CD14-positive monocyte (primary cell): Measurements from ENCODE around the gene CPNE9. TPM values are rescaled to one million over a fixed set of nuclear protein-coding genes. Genes with fewer than 3 reads are reported as not detected.

Experiments
- DNase-seq, 3 donors: peaks; one replicate each; pipeline ENCODE4 v3.0.0-alpha.2; 2011 to 2022
- H2AFZ ChIP-seq: 2 replicates; pipeline ENCODE4 v1.6.0; 2012; ENCODE audit warnings: mild to moderate bottlenecking, low read depth, low read length, inconsistent platforms; ENCODE audit not compliant: insufficient read depth, poor library complexity, severe bottlenecking
- H3K27ac ChIP-seq, 2 donors: 1 replicate in 1 of 2; 2 replicates in 1 of 2; pipeline ENCODE4 v1.5.1; 2012 to 2013; ENCODE audit warnings: low read length in 2 of 2, control low read depth in 1 of 2, inconsistent platforms in 1 of 2, low read depth in 1 of 2, mild to moderate bottlenecking in 1 of 2
- H3K27me3 ChIP-seq, 2 donors: one replicate each; pipeline versions ENCODE4 v1.6.0 to v1.6.1; 2011 to 2013; ENCODE audit warnings: low read length in 2 of 2; ENCODE audit not compliant: control insufficient read depth in 2 of 2, insufficient read depth in 2 of 2
- H3K36me3 ChIP-seq, 2 donors: replicated peaks in 1 of 2; 1 replicate in 1 of 2; 2 replicates in 1 of 2; pipeline versions ENCODE4 v1.5.1 to v1.6.1; 2012 to 2013; ENCODE audit warnings: low read length in 2 of 2, control low read depth in 1 of 2, inconsistent platforms in 1 of 2, mild to moderate bottlenecking in 1 of 2; ENCODE audit not compliant: insufficient read depth in 2 of 2, control insufficient read depth in 1 of 2
- H3K4me1 ChIP-seq, 2 donors: 1 replicate in 1 of 2; 2 replicates in 1 of 2; pipeline versions ENCODE4 v1.5.1 to v1.6.1; 2012 to 2013; ENCODE audit warnings: low read length in 2 of 2, control low read depth in 1 of 2, inconsistent platforms in 1 of 2, mild to moderate bottlenecking in 1 of 2, moderate library complexity in 1 of 2; ENCODE audit not compliant: insufficient read depth in 2 of 2, control insufficient read depth in 1 of 2
- H3K4me2 ChIP-seq: replicated peaks from 2 replicates; pipeline ENCODE3; 2012; ENCODE audit warnings: low read length, moderate library complexity, mild to moderate bottlenecking; ENCODE audit not compliant: poor library complexity, severe bottlenecking; ENCODE audit errors: extremely low read depth
- H3K4me3 ChIP-seq, 3 experiments: fragments of 200-600 bp in 1 of 3; sonication (generic) in 1 of 3; replicated peaks in 1 of 3; 1 replicate in 2 of 3; 2 replicates in 1 of 3; pipeline ENCODE4 v1.5.1; 2011 to 2013; ENCODE audit warnings: low read length in 3 of 3, mild to moderate bottlenecking in 3 of 3, control low read depth in 2 of 3, low read depth in 2 of 3, inconsistent platforms in 1 of 3, moderate library complexity in 1 of 3
- H3K79me2 ChIP-seq: 2 replicates; pipeline ENCODE4 v1.6.0; 2012; ENCODE audit warnings: mild to moderate bottlenecking, control low read depth, inconsistent platforms, low read length, moderate library complexity; ENCODE audit not compliant: insufficient read depth
- H3K9ac ChIP-seq: 2 replicates; pipeline ENCODE4 v1.6.0; 2017; ENCODE audit warnings: low read length, mild to moderate bottlenecking; ENCODE audit not compliant: insufficient read depth, poor library complexity, severe bottlenecking
- H3K9me3 ChIP-seq, 2 donors: replicated peaks in 1 of 2; 1 replicate in 1 of 2; 2 replicates in 1 of 2; pipeline versions ENCODE4 v1.5.1 to v1.6.1; 2012 to 2013; ENCODE audit warnings: low read length in 2 of 2, control low read depth in 1 of 2; ENCODE audit not compliant: control insufficient read depth in 1 of 2, insufficient read depth in 1 of 2
- H4K20me1 ChIP-seq: 2 replicates; pipeline ENCODE4 v1.6.0; 2012; ENCODE audit warnings: mild to moderate bottlenecking, low read length, control low read depth, moderate library complexity; ENCODE audit not compliant: insufficient read depth
- H3K27ac Mint-ChIP-seq, 7 donors: one replicate each; pipeline ENCODE4 v1.8.0; 2020; ENCODE audit warnings: mild to moderate bottlenecking in 7 of 7, mixed read lengths in 7 of 7, moderate library complexity in 6 of 7, inconsistent platforms in 2 of 7
- H3K27me3 Mint-ChIP-seq, 3 donors: one replicate each; pipeline ENCODE4 v1.8.0; 2021 to 2022; ENCODE audit warnings: low read depth in 3 of 3, mild to moderate bottlenecking in 3 of 3, mixed read lengths in 3 of 3, moderate library complexity in 3 of 3, inconsistent platforms in 1 of 3
- H3K36me3 Mint-ChIP-seq, 2 donors: one replicate each; pipeline ENCODE4 v1.8.0; 2020; ENCODE audit warnings: mixed read lengths in 2 of 2, inconsistent platforms in 1 of 2, mild to moderate bottlenecking in 1 of 2
- H3K4me1 Mint-ChIP-seq: one replicate; pipeline ENCODE4 v1.8.0; 2020; ENCODE audit warnings: mild to moderate bottlenecking, mixed read lengths
- H3K4me3 Mint-ChIP-seq, 2 donors: one replicate each; pipeline ENCODE4 v1.8.0; 2020; ENCODE audit warnings: mild to moderate bottlenecking in 2 of 2, mixed read lengths in 2 of 2, moderate library complexity in 1 of 2
- H3K9me3 Mint-ChIP-seq, 7 donors: one replicate each; pipeline ENCODE4 v1.8.0; 2020 to 2022; ENCODE audit warnings: mixed read lengths in 7 of 7, mild to moderate bottlenecking in 6 of 7, moderate library complexity in 6 of 7, inconsistent platforms in 2 of 7
- CTCF ChIP-seq: fragments of 200-600 bp; IDR thresholded peaks from one replicate; pipeline ENCODE4 v1.8.0; 2022; ENCODE audit warnings: antibody characterized with exemption, mild to moderate bottlenecking
- WGBS: methylation state at CpG from one replicate; pipeline ENCODE4 v1.1.5; 2013; ENCODE audit warnings: missing lambda C conversion rate; ENCODE audit not compliant: insufficient coverage; 5-methylcytosine and 5-hydroxymethylcytosine counted together
- intact Hi-C, 2 donors: fragments of 100-400 bp; cut with micrococcal nuclease; formaldehyde crosslinking; loops; one replicate each; pipeline versions ENCODE4 v1.15.0 to v1.15.1; 2023
- polyA plus RNA-seq, 3 donors: library from polyadenylated mRNA; depleted of rRNA in 1 of 3; unstranded in 2 of 3; stranded (reverse) in 1 of 3; fragments of 300-500 nt in 2 of 3; fragments of >200 nt in 1 of 3; fragmentation: Illumina TruSeq in 2 of 3; gene quantifications; 1 replicate in 2 of 3; 2 replicates in 1 of 3; pipeline ENCODE4 v1.2.3, GENCODE V29; 2012 to 2021

The CPNE9 gene
- polyA plus RNA-seq, 3 donors, result 0.51 to 0.55 TPM; not detected in 1

DNA sequence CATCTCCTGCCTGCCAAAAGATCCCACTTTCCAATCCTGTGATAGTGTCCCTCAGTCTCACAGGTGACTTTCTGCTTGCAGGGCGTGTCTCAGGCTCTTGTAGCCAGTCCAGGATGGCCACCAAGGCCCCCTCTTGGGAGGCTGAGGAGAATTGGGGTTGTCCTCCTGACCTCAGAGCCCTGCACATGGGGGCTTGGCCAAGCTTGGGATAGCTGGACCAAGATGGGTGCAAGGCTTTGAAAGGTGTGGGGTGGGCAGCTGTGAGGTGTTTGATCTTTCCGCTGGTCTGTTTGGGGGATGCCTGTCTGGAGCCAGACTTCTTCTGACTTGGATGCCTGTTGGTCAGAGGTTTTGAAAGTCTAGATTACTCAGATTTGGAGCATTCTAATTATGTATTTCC, 12.0 kb upstream of the CPNE9 start:
- Histone ChIP-seq H4K20me1 (peaks cover 98% of the 10 kb centered on the region), H3K36me3 (peaks cover 99 to 100% of the 10 kb centered on the region in 2 donors), H3K4me1 (no peaks in the 10 kb centered on the region), H3K4me3 (no peak overlapping the region), H3K4me2 (no peak overlapping the region), H3K9ac (no peak overlapping the region), H3K9me3 (no peaks in the 10 kb centered on the region), H2AFZ (no peak overlapping the region), H3K27ac (peak overlapping the region in 1 of 2 donors; percentile 41), H3K27me3 (no peaks in the 10 kb centered on the region), H3K79me2 (no peaks in the 10 kb centered on the region)
- Mint-ChIP-seq H3K4me3 (no peak overlapping the region), H3K27ac (peak overlapping the region in 1 of 7 donors; percentile 50), H3K4me1 (no peaks in the 10 kb centered on the region), H3K36me3 (peaks cover 95 to 100% of the 10 kb centered on the region in 2 donors), H3K9me3 (no peaks in the 10 kb centered on the region), H3K27me3 (peaks cover 0 to 2% (median 1%) of the 10 kb centered on the region in 3 donors)
- no peak for DNase-seq
- no peak for TF ChIP-seq CTCF
- 100% methylated on average over 1 of the region's 2 CpGs for WGBS
- intact Hi-C loops, result no loop called here

- WGBS, result 95% methylated on average over 4 of the region's 5 CpGs
- H3K27ac Mint-ChIP-seq, result no peak overlapping the region
These were observed 11.2 kb upstream of the CPNE9 start for GRCh38 chr3:9692416-9692815.

More at GRCh38 chr3:9692416-9692815, 11.2 kb upstream of the CPNE9 start:
- no peak for DNase-seq
- no peak for TF ChIP-seq CTCF
- H3K9me3 Mint-ChIP-seq, result no peaks in the 10 kb centered on the region
- H3K4me3 Mint-ChIP-seq, result no peak overlapping the region
- no peaks in the 10 kb centered on the region for H3K9me3 ChIP-seq
- no peaks in the 10 kb centered on the region for H3K4me1 ChIP-seq
- H4K20me1 ChIP-seq, result peaks cover 99% of the 10 kb centered on the region
- H3K4me1 Mint-ChIP-seq, result no peaks in the 10 kb centered on the region
- no peaks in the 10 kb centered on the region for H3K79me2 ChIP-seq
- no peaks in the 10 kb centered on the region for H3K27me3 ChIP-seq
- H3K27ac ChIP-seq, result no peak overlapping the region
- no peak overlapping the region for H3K4me3 ChIP-seq
- peaks cover 100% of the 10 kb centered on the region in 2 donors for H3K36me3 ChIP-seq
- intact Hi-C loops, result no loop called here
- H3K9ac ChIP-seq, result no peak overlapping the region
- no peak overlapping the region for H2AFZ ChIP-seq
- no peak overlapping the region for H3K4me2 ChIP-seq
- peaks cover 95 to 100% of the 10 kb centered on the region in 2 donors for H3K36me3 Mint-ChIP-seq
- peaks cover 0 to 2% (median 1%) of the 10 kb centered on the region in 3 donors for H3K27me3 Mint-ChIP-seq
